GM12874 (cell line): ENCODE data around the gene CAMK2G.

Experiments used
- TF ChIP-seq, protein P1 (sequence below): IDR thresholded peaks from 2 replicates; pipeline ENCODE4 v1.5.1; 2011; ENCODE audit warnings: low read depth, mild to moderate bottlenecking, control low read depth, low read length, moderate library complexity; ENCODE audit not compliant: insufficient read depth

CAMK2G gene

DNA sequence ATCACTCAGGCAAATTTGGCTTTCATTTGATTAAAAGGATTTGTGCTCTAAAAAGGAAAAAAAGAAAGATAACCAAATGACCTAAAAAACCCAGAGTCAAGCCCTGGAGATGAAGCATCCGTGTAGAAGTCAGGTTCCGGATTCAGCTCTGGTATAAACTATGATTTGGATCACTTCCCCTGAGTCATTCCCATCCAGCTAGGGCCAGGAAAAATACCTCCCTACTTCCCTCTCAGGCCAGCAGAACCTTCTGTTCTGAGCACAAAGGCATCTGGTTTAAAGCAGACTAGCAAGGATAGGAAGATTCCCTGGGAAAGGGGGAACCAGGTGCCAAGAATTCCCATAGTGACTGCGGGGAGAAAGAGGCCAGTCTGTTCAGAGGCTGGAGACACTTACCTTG is 37.3 kb downstream of the CAMK2G start:
- TF ChIP-seq, protein P1, sequence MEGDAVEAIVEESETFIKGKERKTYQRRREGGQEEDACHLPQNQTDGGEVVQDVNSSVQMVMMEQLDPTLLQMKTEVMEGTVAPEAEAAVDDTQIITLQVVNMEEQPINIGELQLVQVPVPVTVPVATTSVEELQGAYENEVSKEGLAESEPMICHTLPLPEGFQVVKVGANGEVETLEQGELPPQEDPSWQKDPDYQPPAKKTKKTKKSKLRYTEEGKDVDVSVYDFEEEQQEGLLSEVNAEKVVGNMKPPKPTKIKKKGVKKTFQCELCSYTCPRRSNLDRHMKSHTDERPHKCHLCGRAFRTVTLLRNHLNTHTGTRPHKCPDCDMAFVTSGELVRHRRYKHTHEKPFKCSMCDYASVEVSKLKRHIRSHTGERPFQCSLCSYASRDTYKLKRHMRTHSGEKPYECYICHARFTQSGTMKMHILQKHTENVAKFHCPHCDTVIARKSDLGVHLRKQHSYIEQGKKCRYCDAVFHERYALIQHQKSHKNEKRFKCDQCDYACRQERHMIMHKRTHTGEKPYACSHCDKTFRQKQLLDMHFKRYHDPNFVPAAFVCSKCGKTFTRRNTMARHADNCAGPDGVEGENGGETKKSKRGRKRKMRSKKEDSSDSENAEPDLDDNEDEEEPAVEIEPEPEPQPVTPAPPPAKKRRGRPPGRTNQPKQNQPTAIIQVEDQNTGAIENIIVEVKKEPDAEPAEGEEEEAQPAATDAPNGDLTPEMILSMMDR: no peak

DNA sequence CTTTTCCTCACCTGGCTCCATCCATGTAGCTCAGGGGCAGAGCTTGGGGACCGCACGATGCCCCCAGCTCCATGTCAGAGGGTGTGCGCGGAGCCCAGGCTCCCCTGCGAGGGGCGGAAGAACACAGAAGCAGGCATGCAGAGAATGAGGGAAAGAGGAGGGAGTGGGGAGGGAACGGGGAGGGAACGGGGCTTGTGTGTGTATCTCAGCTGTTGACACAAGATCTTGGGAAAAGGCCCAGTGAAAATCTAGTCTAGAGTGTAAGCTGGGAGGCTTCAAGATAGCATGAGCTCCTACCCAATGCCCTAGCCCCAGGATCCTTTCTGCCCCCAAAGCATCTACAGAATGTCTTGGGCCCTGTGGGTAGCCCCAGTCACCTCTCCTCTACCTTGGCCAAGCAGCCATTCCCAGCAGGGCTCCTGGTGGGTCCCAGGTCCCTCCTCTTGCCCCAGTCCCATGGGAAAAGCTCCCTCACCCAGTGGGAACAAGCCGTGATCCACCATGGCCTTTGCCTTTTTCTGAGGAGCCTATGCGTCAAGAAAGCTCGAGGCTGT is 37.9 kb downstream of the CAMK2G start:
- TF ChIP-seq, protein P1: no peak

DNA sequence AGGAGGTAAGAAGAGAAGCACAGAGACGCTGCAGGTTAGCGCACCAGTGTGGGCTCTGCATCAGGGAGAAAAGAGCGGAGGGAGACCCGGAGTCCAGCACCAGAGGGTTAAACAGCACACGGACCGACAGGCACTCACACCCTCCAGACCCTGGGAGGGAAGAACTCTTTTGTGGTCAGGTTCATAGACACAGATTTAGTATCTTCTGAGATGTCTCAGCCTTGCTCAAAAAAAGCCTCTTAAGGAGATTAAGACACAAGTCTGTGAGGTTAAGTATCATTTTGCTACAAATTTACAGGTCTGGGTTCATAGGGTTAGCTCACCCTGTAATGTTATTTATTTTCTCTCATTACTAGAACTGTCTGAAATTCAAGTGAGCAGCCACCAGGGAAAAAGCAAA is 46.2 kb downstream of the CAMK2G start:
- TF ChIP-seq, protein P1: no peak

DNA sequence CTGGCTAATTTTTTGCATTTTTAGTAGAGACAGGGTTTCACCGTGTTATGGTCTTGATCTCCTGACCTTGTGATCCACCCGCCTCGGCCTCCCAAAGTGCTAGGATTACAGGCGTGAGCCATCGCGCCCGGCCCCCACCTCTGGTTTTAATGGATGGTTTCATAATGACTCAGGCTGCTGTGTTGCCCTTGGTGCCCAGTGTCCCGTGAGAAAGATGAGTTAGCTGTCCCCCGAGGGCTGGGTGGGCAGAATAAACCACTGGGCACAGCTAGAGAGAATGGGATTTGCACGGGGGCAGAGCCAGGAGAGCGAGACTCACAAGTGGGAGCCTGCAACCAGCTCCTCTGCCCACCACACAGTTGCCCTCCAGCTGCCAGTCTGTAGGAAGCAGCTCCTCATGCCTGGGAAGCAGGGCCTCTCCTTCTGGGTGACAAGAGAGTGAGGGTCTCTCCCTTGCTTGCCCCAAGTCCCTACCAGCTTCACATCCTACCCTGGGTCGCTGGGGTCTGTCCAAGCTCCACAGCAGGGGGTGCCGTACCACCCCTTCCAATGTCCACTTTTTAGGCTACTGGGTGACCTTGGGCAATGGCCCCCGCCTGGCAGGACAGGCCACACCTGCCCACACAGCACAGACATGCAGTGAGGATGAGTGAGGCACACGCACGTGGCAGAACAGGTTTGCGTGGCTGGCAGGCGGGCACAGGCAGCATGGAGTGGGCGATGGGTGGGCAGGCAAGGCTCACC is 46.8 kb downstream of the CAMK2G start:
- TF ChIP-seq, protein P1: no peak

DNA sequence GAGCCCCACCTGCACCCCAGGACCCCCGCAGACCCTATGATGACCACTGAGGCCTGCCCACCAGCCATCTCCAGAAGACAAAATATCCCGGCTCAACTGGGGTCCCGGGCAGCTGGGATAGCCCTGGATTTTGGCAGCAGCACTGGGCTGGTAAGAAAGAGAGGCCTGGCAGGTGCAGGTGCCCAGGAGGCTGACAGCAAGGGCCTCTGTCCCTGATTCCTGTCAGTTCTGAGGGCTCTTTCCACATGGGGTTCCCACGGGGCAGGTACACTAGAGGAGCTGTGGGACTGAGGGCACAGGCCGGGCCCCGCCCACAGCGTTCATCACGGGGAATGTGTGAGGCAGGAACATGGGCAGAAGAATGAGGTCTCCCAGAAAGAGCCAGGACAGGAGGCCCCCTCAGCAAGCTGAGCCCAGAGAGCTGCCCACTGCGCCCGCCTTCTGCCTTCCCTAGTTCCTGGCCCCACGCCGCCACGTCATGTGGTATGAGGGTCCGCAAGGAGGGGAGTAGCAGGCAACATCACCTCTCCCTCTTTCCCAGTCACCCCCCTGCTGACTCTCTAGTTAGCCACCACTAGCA is 50.1 kb downstream of the CAMK2G start:
- TF ChIP-seq, protein P1: no peak

DNA sequence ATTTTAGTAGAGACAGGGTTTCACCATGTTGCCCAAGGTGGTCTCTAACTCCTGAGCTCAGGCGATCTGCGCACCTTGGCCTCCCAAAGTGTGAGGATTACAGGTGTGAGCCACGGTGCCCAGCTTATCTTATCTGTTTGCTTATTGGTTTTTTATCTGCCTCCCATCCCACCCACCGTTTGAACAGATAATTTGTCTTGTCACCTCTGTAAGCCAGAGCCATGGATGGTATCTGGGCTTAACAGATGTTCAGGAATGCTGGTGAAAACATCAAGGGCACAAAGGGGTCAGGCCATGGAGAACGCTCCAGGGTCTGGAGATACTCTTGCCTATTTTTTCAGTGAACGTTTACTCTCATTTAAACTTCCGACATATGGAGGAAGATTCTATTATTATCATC is 51.0 kb downstream of the CAMK2G start:
- TF ChIP-seq, protein P1: no peak

DNA sequence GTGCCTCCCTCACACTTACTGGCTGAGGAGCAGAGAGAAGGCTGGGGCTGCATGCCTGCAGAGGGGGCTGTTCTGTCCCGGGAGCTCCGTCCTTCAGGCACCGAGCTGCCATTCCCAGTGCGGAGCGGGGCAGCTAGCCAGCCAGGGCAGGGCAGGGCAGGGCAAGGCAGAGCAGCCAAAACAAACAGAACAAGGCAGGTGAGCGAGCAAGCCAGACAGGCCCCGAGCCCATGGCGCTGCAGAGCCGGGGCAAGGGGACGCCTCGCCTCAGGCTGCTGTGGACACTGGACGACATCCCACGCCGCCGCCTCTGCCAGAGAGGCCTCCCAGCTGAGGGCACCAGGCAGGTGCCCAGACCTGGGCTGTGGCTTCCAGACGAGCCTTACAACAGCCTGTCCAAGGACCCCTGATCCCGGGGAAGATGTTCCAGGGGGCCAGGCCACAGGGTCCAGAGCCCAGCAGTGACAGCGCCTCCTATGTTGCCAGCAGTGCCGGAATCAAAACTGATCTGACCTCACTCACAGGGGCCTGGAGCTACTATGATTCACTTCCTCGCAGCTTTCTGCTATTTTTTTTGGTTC is 54.8 kb downstream of the CAMK2G start:
- TF ChIP-seq, protein P1: no peak
